Natural killer cell treated with Interleukin-12 subunit alpha and Interleukin-12 subunit beta and Interleukin-15 and Interleukin-18, amount 100 ng/mL, for 72 hours (primary cell): Measurements from ENCODE around the gene LIN7B. TPM values are rescaled to one million over a fixed set of nuclear protein-coding genes. Genes with fewer than 3 reads are reported as not detected.
A peak's percentile ranks its signal among the peaks of the same experiment; 100 is the strongest.

Experiments used
- ATAC-seq, 2 donors: fragments of 150-1000 bp; cut with Tn5 transposase in 1 of 2; sonication (Bioruptor Pico), chemical (Tn5 transposase) in 1 of 2; 2 replicates each; pipeline ENCODE4 v1.10.0; 2021
- DNase-seq: peaks from one replicate; pipeline ENCODE4 v3.0.0; 2022; ENCODE audit warnings: low spot score
- H3K27ac Mint-ChIP-seq, 2 donors: 1 replicate in 1 of 2; 2 replicates in 1 of 2; pipeline ENCODE4 v1.8.0; 2022; ENCODE audit warnings: mixed read lengths in 2 of 2, mild to moderate bottlenecking in 1 of 2, moderate library complexity in 1 of 2
- H3K27me3 Mint-ChIP-seq, 2 donors: 1 replicate in 1 of 2; 2 replicates in 1 of 2; pipeline ENCODE4 v1.8.0; 2022; ENCODE audit warnings: mixed read lengths in 2 of 2
- H3K36me3 Mint-ChIP-seq: one replicate; pipeline ENCODE4 v1.8.0; 2022; ENCODE audit warnings: mixed read lengths
- H3K4me1 Mint-ChIP-seq, 2 donors: 1 replicate in 1 of 2; 2 replicates in 1 of 2; pipeline ENCODE4 v1.8.0; 2022; ENCODE audit warnings: low read depth in 2 of 2, mixed read lengths in 2 of 2, mild to moderate bottlenecking in 1 of 2
- H3K4me3 Mint-ChIP-seq: one replicate; pipeline ENCODE4 v1.8.0; 2022; ENCODE audit warnings: mixed read lengths
- H3K9me3 Mint-ChIP-seq: 2 replicates; pipeline ENCODE4 v1.8.0; 2022; ENCODE audit warnings: mixed read lengths
- total RNA-seq, 2 donors: library from RNA; stranded (reverse); gene quantifications; one replicate each; pipeline ENCODE4 v1.2.3, GENCODE V29; 2022

Gene LIN7B
- total RNA-seq, 2 donors from 2014 or later: 6.0 to 6.1 TPM

- Mint-ChIP-seq H3K36me3 (peaks cover 31% of the 10 kb centered on the region), H3K9me3 (no peaks in the 10 kb centered on the region), H3K4me3 (no peak overlapping the region), H3K27ac (no peak overlapping the region), H3K27me3 (no peaks in the 10 kb centered on the region), H3K4me1 (peaks cover 10 to 16% of the 10 kb centered on the region in 2 donors)
- DNase-seq: no peak
- ATAC-seq: no peak
These were observed 10.7 kb upstream of the LIN7B start for GRCh38 chr19:49103331-49104085.

GRCh38 chr19:49104229-49104864, 9.8 kb upstream of the LIN7B start:
- Mint-ChIP-seq H3K27me3 (no peaks in the 10 kb centered on the region), H3K36me3 (peaks cover 33% of the 10 kb centered on the region), H3K4me1 (peaks cover 10 to 20% of the 10 kb centered on the region in 2 donors), H3K9me3 (no peaks in the 10 kb centered on the region), H3K4me3 (no peak overlapping the region), H3K27ac (no peak overlapping the region)
- ATAC-seq: no peak
- DNase-seq: no peak

- peaks cover 25% of the 10 kb centered on the region for H3K36me3 Mint-ChIP-seq
- DNase-seq: no peak
These were observed 7.5 kb upstream of the LIN7B start for GRCh38 chr19:49106648-49107135.

GRCh38 chr19:49107625-49108459, 6.3 kb upstream of the LIN7B start:
- H3K4me1 Mint-ChIP-seq: peaks cover 10 to 15% of the 10 kb centered on the region in 2 donors
- ATAC-seq (no peak), DNase-seq (no peak)
- no peak overlapping the region for H3K27ac Mint-ChIP-seq
- no peaks in the 10 kb centered on the region for H3K27me3 Mint-ChIP-seq
- H3K36me3 Mint-ChIP-seq: peaks cover 25% of the 10 kb centered on the region
- H3K4me3 Mint-ChIP-seq: no peak overlapping the region
- H3K9me3 Mint-ChIP-seq: no peaks in the 10 kb centered on the region

More at GRCh38 chr19:49106648-49107135, 7.5 kb upstream of the LIN7B start:
- peak; percentile 49 to 57 for ATAC-seq
- H3K4me1 Mint-ChIP-seq: peaks cover 10 to 15% of the 10 kb centered on the region in 2 donors
- no peaks in the 10 kb centered on the region for H3K27me3 Mint-ChIP-seq
- H3K27ac Mint-ChIP-seq: peak overlapping the region in 1 of 2 donors; percentile 24
- no peak overlapping the region for H3K4me3 Mint-ChIP-seq
- no peaks in the 10 kb centered on the region for H3K9me3 Mint-ChIP-seq

GRCh38 chr19:49109051-49109450, 5.1 kb upstream of the LIN7B start:
- H3K4me1 Mint-ChIP-seq: peaks cover 21 to 23% of the 10 kb centered on the region in 2 donors
- DNase-seq (no peak), ATAC-seq (no peak)
- no peak overlapping the region for H3K4me3 Mint-ChIP-seq
- no peaks in the 10 kb centered on the region for H3K9me3 Mint-ChIP-seq
- peaks cover 25% of the 10 kb centered on the region for H3K36me3 Mint-ChIP-seq
- H3K27me3 Mint-ChIP-seq: no peaks in the 10 kb centered on the region
- H3K27ac Mint-ChIP-seq: no peak overlapping the region

GRCh38 chr19:49109569-49110233, 4.5 kb upstream of the LIN7B start:
- Mint-ChIP-seq H3K36me3 (peaks cover 24% of the 10 kb centered on the region), H3K9me3 (no peaks in the 10 kb centered on the region), H3K27me3 (no peaks in the 10 kb centered on the region), H3K4me3 (no peak overlapping the region), H3K4me1 (peaks cover 20 to 22% of the 10 kb centered on the region in 2 donors), H3K27ac (no peak overlapping the region)
- DNase-seq (no peak), ATAC-seq (no peak)

- H3K36me3 Mint-ChIP-seq: peaks cover 19% of the 10 kb centered on the region
- H3K4me1 Mint-ChIP-seq: peaks cover 17 to 21% of the 10 kb centered on the region in 2 donors
- no peak overlapping the region for H3K27ac Mint-ChIP-seq
- H3K4me3 Mint-ChIP-seq: no peak overlapping the region
- no peaks in the 10 kb centered on the region for H3K9me3 Mint-ChIP-seq
- ATAC-seq (no peak), DNase-seq (no peak)
- no peaks in the 10 kb centered on the region for H3K27me3 Mint-ChIP-seq
These were observed 3.6 kb upstream of the LIN7B start for GRCh38 chr19:49110567-49110966.

GRCh38 chr19:49111218-49111998, 2.8 kb upstream of the LIN7B start:
- no peak overlapping the region for H3K4me3 Mint-ChIP-seq
- DNase-seq (no peak), ATAC-seq (no peak)
- peaks cover 17 to 21% of the 10 kb centered on the region in 2 donors for H3K4me1 Mint-ChIP-seq
- H3K36me3 Mint-ChIP-seq: peaks cover 19% of the 10 kb centered on the region
- no peaks in the 10 kb centered on the region for H3K9me3 Mint-ChIP-seq
- H3K27me3 Mint-ChIP-seq: no peaks in the 10 kb centered on the region
- no peak overlapping the region for H3K27ac Mint-ChIP-seq

- DNase-seq: no peak
- Mint-ChIP-seq H3K4me3 (peak overlapping the region; percentile 83), H3K27ac (no peak overlapping the region), H3K4me1 (peaks cover 20 to 29% of the 10 kb centered on the region in 2 donors), H3K36me3 (no peaks in the 10 kb centered on the region), H3K27me3 (no peaks in the 10 kb centered on the region), H3K9me3 (no peaks in the 10 kb centered on the region)
- ATAC-seq: no peak
These were observed 627 bp downstream of the LIN7B start for GRCh38 chr19:49114630-49115363.

GRCh38 chr19:49116544-49116943, 2.4 kb downstream of the LIN7B start:
- H3K4me3 Mint-ChIP-seq: peak overlapping the region; percentile 91
- H3K27ac Mint-ChIP-seq: peak overlapping the region in 1 of 2 donors; percentile 72
- no peak for DNase-seq
- no peak for ATAC-seq
- H3K4me1 Mint-ChIP-seq: peaks cover 28 to 37% of the 10 kb centered on the region in 2 donors
- H3K36me3 Mint-ChIP-seq: no peaks in the 10 kb centered on the region
- H3K9me3 Mint-ChIP-seq: no peaks in the 10 kb centered on the region
- peaks cover 8 to 10% of the 10 kb centered on the region in 2 donors for H3K27me3 Mint-ChIP-seq

- H3K27ac Mint-ChIP-seq: peak overlapping the region; percentile 86 to 94
- H3K4me1 Mint-ChIP-seq: peaks cover 28 to 37% of the 10 kb centered on the region in 2 donors
- H3K36me3 Mint-ChIP-seq: no peaks in the 10 kb centered on the region
- ATAC-seq (no peak), DNase-seq (no peak)
- no peaks in the 10 kb centered on the region for H3K9me3 Mint-ChIP-seq
- H3K4me3 Mint-ChIP-seq: peak overlapping the region; percentile 91
- H3K27me3 Mint-ChIP-seq: peaks cover 10 to 11% of the 10 kb centered on the region in 2 donors
These were observed 3.8 kb downstream of the LIN7B start for GRCh38 chr19:49117677-49118564.
